GM12878 (cell line): ENCODE results near the gene CREB5. TPM values are rescaled to one million over a fixed set of nuclear protein-coding genes. Genes with fewer than 3 reads are reported as not detected.

Source experiments
- ATF7 ChIP-seq: fragments of 450-650 bp; IDR thresholded peaks from 2 replicates; pipeline ENCODE4 v1.6.1; 2016; ENCODE audit warnings: low read depth, mild to moderate bottlenecking
- BACH1 ChIP-seq: fragments of 450-650 bp; IDR thresholded peaks from 2 replicates; pipeline ENCODE4 v1.6.1; 2017; ENCODE audit warnings: mild to moderate bottlenecking, borderline replicate concordance
- CEBPB ChIP-seq, 2 experiments: fragments of 150-350 bp in 1 of 2; IDR thresholded peaks; 2 replicates each; pipeline ENCODE4 v1.6.1; 2012 to 2014; ENCODE audit warnings: low read depth in 2 of 2, low read length in 2 of 2, borderline replicate concordance in 1 of 2, inconsistent platforms in 1 of 2
- CHD1 ChIP-seq: IDR thresholded peaks from 2 replicates; pipeline ENCODE4 v1.6.1; 2012; ENCODE audit warnings: low read depth, low read length, improper control_type of control experiment
- CHD2 ChIP-seq: IDR thresholded peaks from 2 replicates; pipeline ENCODE4 v1.6.1; 2011; ENCODE audit warnings: low read depth, low read length, improper control_type of control experiment, borderline replicate concordance
- CHD4 ChIP-seq: fragments of 200-600 bp; sonication (generic); IDR thresholded peaks from 2 replicates; pipeline ENCODE4 v1.6.1; 2016; ENCODE audit warnings: mild to moderate bottlenecking
- DPF2 ChIP-seq: fragments of 450-650 bp; IDR thresholded peaks from 2 replicates; pipeline ENCODE4 v1.6.1; 2017; ENCODE audit warnings: mild to moderate bottlenecking
- E2F8 ChIP-seq: fragments of 450-650 bp; IDR thresholded peaks from 2 replicates; pipeline ENCODE4 v1.6.1; 2018; ENCODE audit warnings: mild to moderate bottlenecking, low read depth, moderate library complexity; ENCODE audit not compliant: partially characterized antibody
- HSF1 ChIP-seq: fragments of 150-350 bp; IDR thresholded peaks from 2 replicates; pipeline ENCODE4 v1.6.1; 2014; ENCODE audit warnings: mild to moderate bottlenecking, low read depth, low read length
- IRF3 ChIP-seq: fragments of 450-650 bp; IDR thresholded peaks from 2 replicates; pipeline ENCODE4 v1.6.1; 2014; ENCODE audit warnings: mild to moderate bottlenecking
- JUND ChIP-seq: IDR thresholded peaks from 2 replicates; pipeline ENCODE4 v1.6.1; 2012; ENCODE audit warnings: low read depth, mild to moderate bottlenecking, low read length, improper control_type of control experiment, moderate library complexity
- LARP7 ChIP-seq: fragments of 450-650 bp; IDR thresholded peaks from 2 replicates; pipeline ENCODE4 v1.6.1; 2017; ENCODE audit warnings: mild to moderate bottlenecking
- MLLT1 ChIP-seq: fragments of 450-650 bp; IDR thresholded peaks from 2 replicates; pipeline ENCODE4 v1.6.1; 2016; ENCODE audit warnings: mild to moderate bottlenecking
- MTA2 ChIP-seq: fragments of 450-650 bp; IDR thresholded peaks from 2 replicates; pipeline ENCODE4 v1.6.1; 2016; ENCODE audit warnings: low read depth, mild to moderate bottlenecking, moderate library complexity
- MYB ChIP-seq: fragments of 150-350 bp; IDR thresholded peaks from 2 replicates; pipeline ENCODE4 v1.6.1; 2014; ENCODE audit warnings: mild to moderate bottlenecking, low read depth, low read length, borderline replicate concordance
- NR2C2 ChIP-seq: IDR thresholded peaks from 2 replicates; pipeline ENCODE4 v1.6.1; 2011; ENCODE audit warnings: borderline replicate concordance, low read depth; ENCODE audit not compliant: control insufficient read depth, insufficient read length
- NR2F1 ChIP-seq: fragments of 450-650 bp; conservative IDR thresholded peaks from 2 replicates; pipeline ENCODE4 v1.6.1; 2017; ENCODE audit warnings: mild to moderate bottlenecking
- POLR2AphosphoS5 ChIP-seq: IDR thresholded peaks from 2 replicates; pipeline ENCODE4 v1.6.1; 2011; ENCODE audit warnings: mild to moderate bottlenecking, low read length, inconsistent platforms
- RUNX3 ChIP-seq: IDR thresholded peaks from 2 replicates; pipeline ENCODE4 v1.6.1; 2012; ENCODE audit warnings: low read length, inconsistent platforms
- SMAD5 ChIP-seq: IDR thresholded peaks from 2 replicates; pipeline ENCODE4 v1.6.1; 2016; ENCODE audit warnings: antibody characterized with exemption, low read depth
- SMARCA5 ChIP-seq: fragments of 450-650 bp; IDR thresholded peaks from 2 replicates; pipeline ENCODE4 v1.6.1; 2017; ENCODE audit warnings: mild to moderate bottlenecking
- SP1 ChIP-seq: IDR thresholded peaks from one replicate; pipeline ENCODE4 v1.6.1; 2011; ENCODE audit warnings: low read depth, low read length
- SREBF1 ChIP-seq: IDR thresholded peaks from 2 replicates; pipeline ENCODE4 v1.6.1; 2012; ENCODE audit warnings: mild to moderate bottlenecking, low read length
- TAF1 ChIP-seq: IDR thresholded peaks from 2 replicates; pipeline ENCODE4 v1.6.1; 2011; ENCODE audit warnings: mild to moderate bottlenecking, low read depth, low read length, borderline replicate concordance
- TCF12 ChIP-seq: IDR thresholded peaks from 2 replicates; pipeline ENCODE4 v1.6.1; 2011; ENCODE audit warnings: low read depth, mild to moderate bottlenecking, low read length
- TCF7 ChIP-seq: IDR thresholded peaks from 2 replicates; pipeline ENCODE4 v1.6.1; 2014; ENCODE audit warnings: antibody characterized with exemption, borderline replicate concordance
- ZNF217 ChIP-seq: fragments of 450-650 bp; IDR thresholded peaks from 2 replicates; pipeline ENCODE4 v1.6.1; 2017; ENCODE audit warnings: antibody characterized with exemption, mild to moderate bottlenecking
- ZNF384 ChIP-seq: IDR thresholded peaks from 2 replicates; pipeline ENCODE4 v1.6.1; 2012; ENCODE audit warnings: low read depth, mild to moderate bottlenecking, low read length, improper control_type of control experiment, borderline replicate concordance
- polyA plus RNA-seq, 11 experiments: library from polyadenylated mRNA; depleted of rRNA in 4 of 11; unstranded in 6 of 11; stranded (reverse) in 5 of 11; fragments of >200 nt; fragmentation: Nextera tagmentation in 4 of 11; fragmentation: Illumina TruSeq in 1 of 11; extraction: Ambion mirVana in 4 of 11; extraction: Trizol in 1 of 11; gene quantifications; 1 replicate in 1 of 11; 2 replicates in 10 of 11; pipeline versions ENCODE4 v1.2.1 to v1.2.3, GENCODE V29; 2011 to 2016; ENCODE audit warnings: inconsistent platforms in 2 of 11, missing spikeins in 2 of 11, low read depth in 1 of 11
- total RNA-seq, 4 experiments: library from RNA; depleted of rRNA in 3 of 4; stranded (reverse); fragments of >200 nt in 3 of 4; fragmentation: Illumina TruSeq in 1 of 4; extraction: Trizol in 1 of 4; gene quantifications; 2 replicates each; pipeline versions ENCODE4 v1.2.1 to v1.2.3, GENCODE V29; 2013 to 2021

The CREB5 gene
- total and polyA plus RNA-seq, 10 of the 15 experiments (the other 5 are each of a cell fraction or from before 2014, with no cell fraction given), result 12.9 to 74.1 (median 53.0) TPM

GRCh38 chr7:28815928-28816373 lies 403.6 kb downstream of the CREB5 start (continued):
- TF ChIP-seq CEBPB (IDR thresholded peaks at IDR 0.05; ENCODE audit: borderline replicate concordance in 1 of 2, low read depth in 2 of 2, low read length in 2 of 2) (peak in 1 of 2 experiments; percentile 95; a peak in 2 of 4 replicates), SREBF1 (no peak), IRF3 (no peak), CHD2 (peak; percentile 73; the same call in 1 of the 2 replicates), SMARCA5 (no peak), BACH1 (peak; percentile 51; the same call in 1 of the 2 replicates), POLR2AphosphoS5 (no peak), RUNX3 (peak; percentile 96), HSF1 (peak; percentile 55; the same call in 1 of the 2 replicates), SP1 (peak; percentile 76), MTA2 (peak; percentile 96), E2F8 (peak; percentile 56), CHD1 (no peak), TCF7 (peak; percentile 85; the same call in 1 of the 2 replicates), TAF1 (no peak), DPF2 (peak; percentile 85), ZNF384 (peak; percentile 95), ATF7 (peak; percentile 95), MYB (no peak), MLLT1 (peak; percentile 88), SMAD5 (no peak), NR2F1 (peak; percentile 79), CHD4 (no peak), NR2C2 (no peak), JUND (0 out of 2 replicates have a peak, but pooled peaks have one; percentile 6), ZNF217 (peak; percentile 94; the same call in 1 of the 2 replicates), LARP7 (no peak), TCF12 (no peak)
